ENCODE results near the gene PPARG.

DNA sequence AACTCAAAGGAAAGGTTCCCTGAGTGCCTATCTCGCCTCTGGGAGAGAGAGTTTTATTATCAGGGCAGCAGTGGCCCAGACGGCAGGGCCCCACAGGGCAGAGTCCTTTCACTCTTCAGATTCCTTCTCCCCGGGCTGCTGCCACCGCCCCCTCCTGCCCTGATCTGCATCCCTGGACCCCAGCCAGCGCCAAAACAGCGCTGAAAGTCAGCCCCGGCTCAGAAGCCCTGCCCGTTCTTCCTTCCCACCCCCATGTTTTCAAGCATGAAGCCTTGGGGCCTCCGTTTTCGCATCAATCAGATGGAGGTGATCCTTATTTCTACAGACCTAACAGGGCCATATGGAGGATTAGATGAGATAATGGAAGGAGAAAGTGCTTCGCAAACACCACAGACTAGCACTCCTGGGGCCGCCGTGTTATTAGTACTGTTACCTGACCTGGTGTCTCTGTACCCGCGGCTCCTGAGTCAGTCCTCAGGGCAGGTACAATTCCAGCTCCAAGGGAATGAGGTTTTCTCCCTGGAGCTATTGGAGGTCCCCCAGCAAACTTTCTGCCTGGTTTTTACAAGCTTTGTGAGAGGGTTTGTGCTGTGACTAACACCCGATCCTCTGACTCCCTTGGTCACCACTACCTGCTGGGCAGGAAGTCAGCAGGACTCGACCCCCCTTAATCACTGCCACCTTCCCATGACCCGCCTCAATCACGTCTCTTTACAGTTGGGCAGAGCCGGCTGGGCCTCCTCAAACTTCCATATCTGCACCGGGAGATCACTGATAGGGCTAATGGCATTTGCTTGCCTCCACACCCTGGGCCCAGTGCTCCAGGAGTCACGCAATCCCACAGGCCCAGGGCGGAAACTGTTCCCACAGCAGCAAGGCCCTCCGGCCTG, 156.0 kb downstream of the PPARG start:
- no peak for TF ChIP-seq NRF1 (IDR thresholded peaks at IDR 0.05; ENCODE audit: low read depth, low read length)
- TF ChIP-seq, protein P1, sequence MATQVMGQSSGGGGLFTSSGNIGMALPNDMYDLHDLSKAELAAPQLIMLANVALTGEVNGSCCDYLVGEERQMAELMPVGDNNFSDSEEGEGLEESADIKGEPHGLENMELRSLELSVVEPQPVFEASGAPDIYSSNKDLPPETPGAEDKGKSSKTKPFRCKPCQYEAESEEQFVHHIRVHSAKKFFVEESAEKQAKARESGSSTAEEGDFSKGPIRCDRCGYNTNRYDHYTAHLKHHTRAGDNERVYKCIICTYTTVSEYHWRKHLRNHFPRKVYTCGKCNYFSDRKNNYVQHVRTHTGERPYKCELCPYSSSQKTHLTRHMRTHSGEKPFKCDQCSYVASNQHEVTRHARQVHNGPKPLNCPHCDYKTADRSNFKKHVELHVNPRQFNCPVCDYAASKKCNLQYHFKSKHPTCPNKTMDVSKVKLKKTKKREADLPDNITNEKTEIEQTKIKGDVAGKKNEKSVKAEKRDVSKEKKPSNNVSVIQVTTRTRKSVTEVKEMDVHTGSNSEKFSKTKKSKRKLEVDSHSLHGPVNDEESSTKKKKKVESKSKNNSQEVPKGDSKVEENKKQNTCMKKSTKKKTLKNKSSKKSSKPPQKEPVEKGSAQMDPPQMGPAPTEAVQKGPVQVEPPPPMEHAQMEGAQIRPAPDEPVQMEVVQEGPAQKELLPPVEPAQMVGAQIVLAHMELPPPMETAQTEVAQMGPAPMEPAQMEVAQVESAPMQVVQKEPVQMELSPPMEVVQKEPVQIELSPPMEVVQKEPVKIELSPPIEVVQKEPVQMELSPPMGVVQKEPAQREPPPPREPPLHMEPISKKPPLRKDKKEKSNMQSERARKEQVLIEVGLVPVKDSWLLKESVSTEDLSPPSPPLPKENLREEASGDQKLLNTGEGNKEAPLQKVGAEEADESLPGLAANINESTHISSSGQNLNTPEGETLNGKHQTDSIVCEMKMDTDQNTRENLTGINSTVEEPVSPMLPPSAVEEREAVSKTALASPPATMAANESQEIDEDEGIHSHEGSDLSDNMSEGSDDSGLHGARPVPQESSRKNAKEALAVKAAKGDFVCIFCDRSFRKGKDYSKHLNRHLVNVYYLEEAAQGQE (IDR thresholded peaks at IDR 0.05; ENCODE audit: low read depth, low read length), result no peak
- TF ChIP-seq, protein P2, sequence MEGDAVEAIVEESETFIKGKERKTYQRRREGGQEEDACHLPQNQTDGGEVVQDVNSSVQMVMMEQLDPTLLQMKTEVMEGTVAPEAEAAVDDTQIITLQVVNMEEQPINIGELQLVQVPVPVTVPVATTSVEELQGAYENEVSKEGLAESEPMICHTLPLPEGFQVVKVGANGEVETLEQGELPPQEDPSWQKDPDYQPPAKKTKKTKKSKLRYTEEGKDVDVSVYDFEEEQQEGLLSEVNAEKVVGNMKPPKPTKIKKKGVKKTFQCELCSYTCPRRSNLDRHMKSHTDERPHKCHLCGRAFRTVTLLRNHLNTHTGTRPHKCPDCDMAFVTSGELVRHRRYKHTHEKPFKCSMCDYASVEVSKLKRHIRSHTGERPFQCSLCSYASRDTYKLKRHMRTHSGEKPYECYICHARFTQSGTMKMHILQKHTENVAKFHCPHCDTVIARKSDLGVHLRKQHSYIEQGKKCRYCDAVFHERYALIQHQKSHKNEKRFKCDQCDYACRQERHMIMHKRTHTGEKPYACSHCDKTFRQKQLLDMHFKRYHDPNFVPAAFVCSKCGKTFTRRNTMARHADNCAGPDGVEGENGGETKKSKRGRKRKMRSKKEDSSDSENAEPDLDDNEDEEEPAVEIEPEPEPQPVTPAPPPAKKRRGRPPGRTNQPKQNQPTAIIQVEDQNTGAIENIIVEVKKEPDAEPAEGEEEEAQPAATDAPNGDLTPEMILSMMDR (IDR thresholded peaks at IDR 0.05), result no peak

All from SK-N-SH (cell line).